Body of pancreas (tissue), 4 donors: ENCODE results near the gene LHFPL3.

ENCODE experiments used
- CTCF ChIP-seq, 7 experiments: fragments of 450-650 bp in 4 of 7; fragments of 200-600 bp in 3 of 7; sonication (generic) in 3 of 7; IDR thresholded peaks; one replicate each; pipeline ENCODE4 v1.5.1; 2016 to 2019; ENCODE audit warnings: antibody characterized with exemption in 7 of 7
- POLR2A ChIP-seq, 3 donors: fragments of 450-650 bp; IDR thresholded peaks; one replicate each; pipeline ENCODE4 v1.6.1; 2016; ENCODE audit warnings: antibody characterized with exemption in 3 of 3, mild to moderate bottlenecking in 2 of 3

- TF ChIP-seq POLR2A (IDR thresholded peaks at IDR 0.05) (no peak), CTCF (IDR thresholded peaks at IDR 0.05) (no peak)
Observed at GRCh38 chr7:104469166-104469820, 140.9 kb downstream of the LHFPL3 start.
